CMK (cell line): ENCODE data around the gene ABCF3.

ENCODE experiments used
- DNase-seq: peaks from one replicate; pipeline ENCODE4 v3.0.0-alpha.2; 2010; ENCODE audit warnings: low read depth

Gene ABCF3

DNA sequence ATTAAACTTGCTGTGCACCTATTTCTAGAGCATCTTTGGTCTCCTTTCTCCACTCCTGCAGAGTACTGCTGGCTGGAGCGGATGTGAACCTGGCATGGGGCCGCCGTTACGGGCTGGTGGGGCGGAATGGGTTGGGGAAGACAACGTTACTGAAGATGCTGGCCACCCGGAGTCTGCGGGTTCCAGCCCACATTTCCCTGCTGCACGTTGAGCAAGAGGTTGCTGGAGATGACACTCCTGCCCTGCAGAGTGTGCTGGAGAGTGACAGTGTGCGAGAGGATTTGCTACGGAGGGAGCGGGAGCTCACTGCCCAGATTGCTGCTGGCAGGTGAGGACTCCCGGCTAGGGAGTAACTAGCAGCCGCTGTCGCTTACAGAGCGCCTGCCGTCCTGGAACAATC is 2.1 kb downstream of the ABCF3 start:
- no peak for DNase-seq

DNA sequence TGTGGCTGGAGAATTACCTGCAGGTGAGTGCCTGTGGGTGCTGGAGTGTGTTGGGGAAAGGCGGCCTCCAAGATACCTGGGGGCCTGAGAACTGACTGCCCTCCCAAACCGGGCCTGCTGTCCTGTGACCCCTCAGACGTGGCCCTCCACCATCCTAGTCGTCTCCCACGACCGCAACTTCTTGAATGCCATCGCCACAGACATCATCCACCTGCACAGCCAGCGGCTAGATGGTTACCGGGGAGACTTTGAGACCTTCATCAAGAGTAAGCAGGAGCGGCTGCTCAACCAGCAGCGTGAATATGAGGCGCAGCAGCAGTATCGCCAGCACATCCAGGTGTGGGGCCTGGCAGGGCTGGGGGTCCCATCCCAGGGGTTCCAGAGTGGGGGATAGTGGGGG is 3.4 kb downstream of the ABCF3 start:
- DNase-seq = no peak

DNA sequence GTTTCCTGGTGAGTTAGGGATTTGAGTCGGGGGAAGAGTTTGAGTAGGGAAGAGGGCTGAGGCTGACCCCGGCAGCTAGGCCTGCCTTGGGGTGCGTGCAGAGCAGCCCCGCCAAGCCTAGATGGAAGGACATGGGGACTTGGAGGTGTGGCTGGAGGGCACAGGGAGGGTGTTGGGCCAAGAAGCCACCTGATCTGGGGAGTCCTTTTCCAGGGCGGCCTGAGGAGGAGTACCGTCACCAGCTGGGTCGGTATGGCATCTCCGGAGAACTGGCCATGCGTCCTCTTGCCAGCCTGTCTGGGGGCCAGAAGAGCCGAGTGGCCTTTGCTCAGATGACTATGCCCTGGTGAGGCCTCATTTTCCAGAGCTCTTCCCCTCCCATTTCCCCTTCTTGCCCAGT is 6.9 kb downstream of the ABCF3 start:
- DNase-seq = no peak

DNA sequence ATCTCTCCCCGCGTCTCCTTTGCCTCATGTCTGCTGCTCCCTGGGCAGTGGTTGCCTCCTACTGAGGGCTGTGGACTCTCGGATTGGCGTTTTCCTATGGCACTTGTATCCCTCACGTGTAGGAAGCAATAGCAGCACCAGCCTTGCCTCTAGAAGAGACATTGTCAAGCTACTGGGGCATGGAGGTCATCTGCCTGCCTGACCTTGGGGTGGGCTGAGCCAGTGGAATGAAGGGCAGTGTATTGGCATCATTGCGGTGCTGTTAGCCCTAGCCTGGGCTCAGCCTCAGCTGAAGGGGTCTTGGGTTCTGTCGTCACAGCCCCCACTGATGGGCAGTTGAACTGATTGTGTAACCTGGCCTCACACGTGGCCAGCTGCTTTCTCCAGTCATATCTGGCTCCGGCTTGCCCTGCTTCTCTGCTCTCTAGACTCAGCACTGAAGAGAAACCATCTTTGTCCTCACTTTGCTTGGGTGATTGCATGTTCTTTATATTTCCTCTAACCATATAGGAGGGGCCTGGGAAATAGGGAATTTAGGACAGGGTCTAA is 8.1 kb downstream of the ABCF3 start:
- no peak for DNase-seq

DNA sequence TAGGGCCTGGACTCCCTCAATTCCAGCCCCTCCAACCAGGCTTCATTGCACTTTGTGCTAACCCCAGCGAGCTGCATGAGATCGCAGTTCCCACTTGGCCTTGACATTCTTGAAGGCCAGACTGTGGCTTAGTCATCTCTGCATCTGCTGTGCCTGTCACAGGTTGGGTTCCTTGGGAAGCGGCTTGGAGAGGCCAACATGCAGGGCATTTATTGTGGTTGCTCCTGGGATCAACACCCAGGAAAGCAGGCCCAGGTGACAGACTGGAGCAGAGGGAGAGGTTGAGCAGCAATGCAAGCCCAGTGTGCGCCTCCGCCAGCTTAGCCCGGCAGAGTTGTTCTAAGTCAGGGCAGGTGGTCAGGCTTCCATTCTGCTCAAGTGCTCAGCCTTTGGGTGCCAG is 10.5 kb downstream of the ABCF3 start:
- DNase-seq = no peak

DNA sequence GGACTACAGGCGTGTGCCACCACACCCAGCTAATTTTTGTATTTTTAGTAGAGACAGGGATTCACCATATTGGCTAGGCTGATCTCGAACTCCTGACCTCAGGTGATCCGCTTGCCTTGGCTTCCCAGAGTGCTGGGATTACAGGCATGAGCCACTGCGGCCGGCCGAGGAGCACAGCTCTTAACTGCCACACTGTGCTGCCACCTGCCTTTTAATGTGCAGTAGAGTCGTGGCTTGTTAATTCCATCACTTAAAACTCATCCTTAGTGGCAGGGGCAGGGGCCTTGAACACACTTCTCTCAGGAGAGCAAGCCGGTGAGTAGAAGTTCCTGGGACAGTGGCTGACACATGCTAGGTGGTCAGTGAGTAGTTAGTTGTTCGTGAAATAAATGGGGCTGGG is 12.5 kb downstream of the ABCF3 start:
- no peak for DNase-seq

DNA sequence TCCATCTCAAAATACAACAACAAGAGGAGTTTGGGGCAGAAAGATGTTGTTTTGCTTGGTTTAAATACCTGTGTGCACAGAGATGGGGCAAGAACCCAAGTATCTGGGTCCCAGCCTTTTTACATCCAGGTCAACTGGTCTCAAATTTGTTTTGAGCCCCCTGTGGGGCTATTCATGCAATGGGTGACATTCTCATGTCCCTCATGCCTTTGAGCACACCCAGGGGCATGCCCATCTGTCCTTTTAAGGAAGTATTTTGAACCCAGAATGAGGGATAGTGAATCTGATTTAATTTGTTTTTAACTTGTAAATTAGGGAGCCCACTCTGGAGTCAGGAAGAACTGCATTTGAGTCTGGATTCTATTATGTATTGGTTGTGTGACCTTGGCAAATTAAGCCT is 14.8 kb downstream of the ABCF3 start:
- no peak for DNase-seq

DNA sequence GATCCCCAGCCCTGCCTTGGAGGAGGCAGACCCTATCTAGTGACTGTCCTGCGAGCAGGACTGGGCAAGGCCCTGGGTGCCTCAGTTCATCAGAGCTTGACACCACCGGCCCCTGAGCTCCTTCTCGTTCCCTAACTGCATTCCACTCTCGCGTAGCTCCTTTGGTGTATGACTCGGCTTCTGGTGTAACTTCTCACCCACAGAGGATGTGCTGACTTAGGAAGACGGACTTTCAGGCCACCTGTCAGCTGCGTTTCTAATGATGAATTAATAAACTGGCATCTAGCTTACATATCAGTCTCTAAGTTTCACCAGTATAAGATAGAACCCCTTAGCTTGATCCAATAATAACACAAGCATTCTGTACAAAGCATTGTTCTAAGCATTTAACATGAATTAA is 17.5 kb downstream of the ABCF3 start:
- DNase-seq = no peak

DNA sequence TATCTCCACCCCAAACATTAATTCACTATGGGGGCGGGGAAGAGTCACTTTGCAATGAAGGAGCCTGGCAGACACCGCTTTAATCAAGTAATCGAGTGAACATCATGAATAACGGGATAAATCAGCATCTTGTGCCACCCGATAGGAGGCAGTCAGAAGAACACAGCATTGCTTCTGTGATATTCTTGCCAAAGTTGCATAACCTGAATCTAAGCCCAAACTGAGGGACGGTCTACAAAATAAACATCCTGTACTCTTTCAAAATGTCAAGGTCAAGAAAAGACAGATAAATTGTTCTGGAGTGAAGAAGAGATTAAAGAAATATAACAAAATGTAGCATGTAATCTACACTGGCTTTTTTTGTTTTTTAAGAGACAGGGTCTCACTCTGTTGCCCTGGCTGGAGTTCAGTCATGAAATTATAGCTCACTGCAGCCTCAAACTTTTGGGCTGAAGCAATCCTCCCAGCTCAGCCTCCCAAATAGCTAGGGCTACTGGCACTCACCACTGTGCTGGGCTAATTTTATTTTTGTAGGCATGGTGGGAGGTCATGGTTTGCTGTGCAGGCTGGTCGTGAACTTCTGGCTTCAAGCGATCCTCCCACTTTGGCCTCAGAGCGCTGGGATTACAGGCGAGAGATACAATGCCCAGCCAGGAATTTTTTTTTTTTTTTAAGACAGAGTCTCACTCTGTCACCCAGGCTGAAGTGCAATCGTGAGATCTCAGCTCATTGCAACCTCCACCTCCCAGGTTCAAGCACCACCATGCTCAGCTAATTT is 23.3 kb downstream of the ABCF3 start:
- no peak for DNase-seq

DNA sequence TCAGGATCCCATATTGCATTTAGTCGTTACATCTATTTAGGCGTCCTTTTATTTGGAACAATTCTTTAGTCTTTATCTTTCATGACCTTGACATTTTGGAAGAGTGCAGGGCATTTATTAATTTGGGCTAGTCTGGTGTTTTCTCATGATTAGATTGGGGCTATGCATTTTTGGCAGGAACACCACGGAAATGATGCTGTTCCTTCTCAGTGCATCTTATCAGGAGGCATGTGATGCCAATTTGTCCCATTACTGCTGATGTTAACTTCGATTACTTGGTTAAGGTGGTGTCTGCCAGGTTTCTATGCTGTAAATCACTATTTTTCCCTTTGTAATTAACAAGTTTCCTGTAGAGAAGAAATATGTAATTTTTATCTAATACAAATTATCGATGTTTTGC is 25.3 kb downstream of the ABCF3 start:
- no peak for DNase-seq

DNA sequence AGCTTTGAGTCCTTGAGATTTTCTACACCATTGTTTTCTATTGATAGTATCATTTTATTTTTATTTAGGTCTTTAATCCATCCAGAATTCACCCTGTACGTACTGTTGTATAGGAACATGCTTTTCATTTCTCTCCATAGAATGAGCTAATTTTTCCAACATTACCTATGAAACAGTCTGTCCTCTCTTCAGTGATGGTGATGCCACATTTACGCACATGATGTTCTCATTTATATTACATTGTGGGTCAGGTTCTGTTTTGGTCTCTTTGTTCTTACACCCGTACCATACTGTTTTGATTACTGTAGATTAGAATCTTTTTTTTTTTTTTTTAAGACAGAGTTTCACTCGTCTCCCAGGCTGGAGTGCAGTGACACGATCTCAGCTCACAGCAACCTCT is 25.7 kb downstream of the ABCF3 start:
- no peak for DNase-seq

DNA sequence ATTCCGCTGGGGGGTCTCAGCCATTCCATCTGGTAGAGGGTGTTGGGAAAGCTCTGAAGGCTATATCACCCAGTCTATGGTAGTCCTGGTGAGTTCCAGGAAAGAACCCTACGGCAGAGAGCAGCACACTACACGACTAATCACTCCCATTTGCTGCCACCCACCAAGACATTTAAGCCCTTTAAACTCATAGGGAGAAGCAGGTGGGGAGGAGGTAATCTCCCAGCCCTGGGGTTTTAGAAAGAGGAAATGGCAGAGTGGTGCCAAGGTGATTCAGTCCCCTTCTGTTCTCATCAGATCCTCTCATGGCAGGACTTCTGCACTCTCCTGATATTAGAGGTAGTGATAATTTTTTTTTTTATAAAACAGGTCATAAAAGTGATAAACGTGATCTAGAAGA is 32.8 kb downstream of the ABCF3 start:
- no peak for DNase-seq

DNA sequence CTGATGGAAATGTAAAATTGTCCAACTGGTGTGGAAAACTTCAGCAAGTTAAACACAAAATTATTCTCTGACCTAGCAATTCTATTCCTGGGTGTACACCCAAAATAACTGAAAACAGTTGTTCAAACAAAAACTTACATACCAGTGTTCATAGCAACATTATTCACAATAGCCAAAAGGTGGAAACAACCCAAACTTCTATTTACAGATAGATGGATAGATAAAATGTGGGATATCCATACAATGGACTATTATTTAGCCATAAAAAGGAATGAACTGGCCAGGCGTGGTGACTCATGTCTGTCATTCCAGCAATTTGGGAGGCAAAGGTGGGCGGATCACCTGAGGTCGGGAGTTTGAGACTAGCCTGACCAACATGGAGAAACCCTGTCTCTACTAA is 36.5 kb downstream of the ABCF3 start:
- no peak for DNase-seq

DNA sequence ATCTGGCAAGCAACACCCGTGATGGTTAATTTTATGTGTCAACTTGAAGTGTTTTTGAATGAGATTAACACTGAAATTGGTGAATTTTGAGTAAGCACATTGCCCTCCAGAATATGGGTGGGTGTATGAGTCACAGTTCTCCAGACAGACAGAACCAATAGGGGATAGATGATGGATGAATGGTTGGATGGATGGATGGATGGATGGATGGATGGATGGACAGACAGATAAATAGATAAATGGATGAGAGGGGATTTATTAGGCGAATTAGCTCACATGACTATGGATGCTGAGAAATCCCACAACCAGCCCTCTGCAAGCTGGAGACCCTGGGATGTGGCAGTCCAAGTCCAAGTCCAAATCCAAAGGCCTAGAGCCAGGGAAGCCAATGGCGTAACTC is 37.9 kb downstream of the ABCF3 start:
- no peak for DNase-seq

DNA sequence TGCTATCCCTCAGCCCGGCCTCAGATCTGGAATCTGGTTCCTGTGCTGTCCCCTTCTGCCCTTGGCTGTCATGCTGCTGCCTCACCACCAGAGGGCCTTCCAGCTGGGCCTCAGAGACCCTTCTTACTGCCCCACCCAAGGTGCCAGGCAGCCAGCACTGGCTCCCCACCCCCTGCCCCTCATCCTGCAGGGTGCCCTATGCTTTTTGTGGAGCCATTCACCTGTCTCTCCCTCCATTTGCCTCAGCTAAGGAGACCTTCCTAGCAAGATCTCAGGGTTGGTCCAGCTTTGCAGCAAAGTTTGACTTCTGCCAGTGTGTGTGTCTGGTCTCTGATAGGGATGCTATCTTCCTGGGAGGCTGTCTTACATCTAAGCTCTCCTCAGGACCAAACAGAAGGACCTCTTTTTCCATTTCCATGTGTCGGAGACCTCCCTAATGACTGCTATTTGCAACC is 41.5 kb downstream of the ABCF3 start:
- no peak for DNase-seq

DNA sequence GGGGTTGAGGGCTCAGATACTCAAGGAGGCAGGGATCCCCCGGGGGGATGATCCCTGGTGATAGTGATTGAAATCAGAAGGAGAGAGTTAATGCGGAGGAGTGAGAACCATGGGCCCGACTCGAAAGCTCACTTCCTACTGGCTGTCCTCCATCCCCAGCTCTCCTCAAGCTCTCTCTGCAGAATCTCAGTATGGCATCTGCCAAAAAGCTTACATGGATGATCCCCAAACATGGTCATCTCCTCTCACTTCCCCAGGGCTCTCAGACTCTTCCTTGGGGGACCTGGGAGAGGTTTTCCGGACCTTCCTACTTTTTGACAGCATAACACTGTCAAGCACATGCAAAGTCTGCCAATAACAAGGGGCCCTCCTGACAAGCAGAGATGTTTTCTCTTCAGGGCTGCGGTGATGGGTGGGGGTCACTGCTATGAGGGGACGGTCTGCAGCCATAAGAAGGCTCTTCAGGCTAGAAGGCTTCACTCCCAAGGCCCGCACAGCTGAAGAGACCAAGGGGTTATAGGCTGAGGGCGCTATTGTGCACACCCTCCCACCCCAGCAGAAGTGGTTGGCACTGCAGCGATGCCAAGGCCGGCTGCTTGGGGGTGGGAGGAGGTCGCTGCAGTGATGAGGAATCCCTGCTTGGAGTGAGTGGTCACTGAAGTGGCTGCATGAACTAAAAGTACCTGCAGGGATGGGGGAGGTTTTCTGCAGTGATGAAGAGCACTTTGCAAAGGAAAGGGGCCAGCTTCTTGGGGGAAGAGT is 42.6 kb downstream of the ABCF3 start:
- no peak for DNase-seq

DNA sequence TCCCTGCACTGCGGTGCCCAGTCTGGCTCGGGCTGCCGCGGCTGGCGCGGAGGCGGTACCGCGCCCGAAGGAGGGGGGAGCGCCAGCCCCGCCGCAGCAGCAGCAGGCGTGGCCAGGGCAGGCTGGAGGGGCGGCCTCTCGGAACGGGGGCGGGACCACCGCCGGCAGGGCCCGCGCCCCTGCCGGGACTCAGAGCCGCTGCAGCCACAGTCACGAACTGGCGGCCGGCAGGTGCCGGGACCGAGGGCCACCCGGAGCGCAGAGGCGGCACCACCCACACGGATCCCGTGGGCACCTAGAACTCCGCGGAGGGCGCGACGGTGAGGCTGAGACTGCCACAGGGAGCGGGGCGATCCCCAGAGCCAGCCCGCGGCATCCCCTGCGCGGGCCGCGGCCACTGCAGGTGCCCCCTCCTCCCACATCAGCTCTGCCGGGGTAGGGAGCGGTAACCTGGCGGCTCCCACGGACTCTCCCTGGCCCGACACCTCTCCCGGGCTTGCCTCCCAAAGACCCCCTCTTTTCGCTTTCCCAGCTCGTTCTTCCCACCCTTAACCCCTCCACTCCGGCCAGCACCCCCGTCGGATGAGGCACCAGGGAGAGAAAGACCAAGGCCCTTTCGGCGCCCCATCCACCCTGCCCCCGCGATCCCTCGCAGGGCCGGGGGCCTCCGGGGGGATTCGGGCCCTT is 43.5 kb downstream of the ABCF3 start, which contains the start of gene VWA5B2:
Gene VWA5B2, plus strand, starts transcription at position 192 of the 687 bp plus-strand sequence. CDS start 944 bp downstream, outside the sequence.
- no peak for DNase-seq

DNA sequence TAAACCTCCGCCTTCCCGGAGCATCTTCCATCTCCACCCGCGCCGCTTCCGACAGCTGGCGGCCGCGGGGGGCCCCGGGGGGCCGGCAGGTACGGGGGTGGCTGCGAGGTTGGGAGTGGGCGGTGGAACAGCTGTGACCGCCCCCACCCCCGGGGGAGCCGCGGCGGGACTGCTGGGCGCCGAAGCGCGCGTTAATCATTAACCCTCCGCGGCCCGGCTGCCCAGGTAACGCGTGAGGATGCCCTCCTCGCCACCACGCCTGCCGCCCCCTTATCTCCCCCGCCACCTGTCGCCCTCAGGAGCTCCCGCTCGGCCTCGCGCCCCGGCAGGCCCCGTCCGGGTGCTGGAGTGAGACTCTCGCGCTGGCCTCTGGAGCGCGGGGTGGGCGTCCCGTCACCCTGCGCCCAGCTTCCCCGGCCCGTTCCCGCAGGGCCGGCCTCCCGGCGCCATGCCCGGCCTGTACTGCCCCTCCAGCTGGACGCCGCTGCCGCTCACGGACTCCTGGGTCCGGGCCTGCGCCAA is 44.1 kb downstream of the ABCF3 start:
- DNase-seq = no peak

DNA sequence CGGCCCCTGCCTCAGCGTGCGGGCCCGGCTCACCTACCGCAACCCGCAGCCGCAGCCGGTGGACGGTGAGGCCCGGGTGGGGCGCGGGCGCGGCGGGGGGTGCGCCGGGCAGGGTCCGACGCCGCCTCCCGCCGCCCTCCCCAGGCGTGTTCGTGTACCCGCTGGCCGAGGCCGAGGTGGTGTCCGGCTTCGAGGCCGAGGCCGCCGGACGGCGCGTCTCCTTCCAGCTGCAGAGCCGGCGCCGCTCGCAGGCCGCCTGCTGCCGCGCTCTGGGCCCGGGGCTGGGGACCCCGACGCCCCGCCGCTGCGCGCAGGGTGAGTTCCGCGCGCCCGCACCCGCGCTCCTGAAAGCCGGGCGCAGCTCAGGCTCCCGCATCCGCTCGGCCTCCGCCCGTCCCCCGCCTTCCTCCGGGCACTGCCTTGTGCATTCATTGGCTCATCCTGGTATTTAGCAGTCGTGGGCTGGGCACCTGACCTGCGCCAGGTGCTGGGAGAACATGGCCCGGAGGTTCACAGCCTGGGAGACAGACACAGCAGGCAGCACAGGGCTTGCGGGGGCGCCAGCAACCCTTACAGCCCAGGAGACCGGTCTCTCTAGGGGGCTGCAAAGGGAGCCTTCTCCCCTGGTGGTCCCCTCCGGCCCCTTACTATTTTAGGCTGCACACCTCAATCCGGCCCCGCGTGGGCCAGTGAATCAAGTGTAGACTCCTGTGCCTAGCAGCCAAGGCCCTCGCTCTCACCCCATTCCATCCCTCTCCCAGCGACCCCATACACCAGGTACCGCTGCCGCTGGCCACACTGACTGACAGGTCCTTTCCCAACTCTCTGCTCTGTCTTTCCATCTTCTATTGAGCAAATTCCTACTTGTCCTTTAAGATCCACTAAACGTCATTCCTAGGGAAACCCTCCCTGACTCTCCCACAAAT is 44.9 kb downstream of the ABCF3 start:
- DNase-seq = no peak

DNA sequence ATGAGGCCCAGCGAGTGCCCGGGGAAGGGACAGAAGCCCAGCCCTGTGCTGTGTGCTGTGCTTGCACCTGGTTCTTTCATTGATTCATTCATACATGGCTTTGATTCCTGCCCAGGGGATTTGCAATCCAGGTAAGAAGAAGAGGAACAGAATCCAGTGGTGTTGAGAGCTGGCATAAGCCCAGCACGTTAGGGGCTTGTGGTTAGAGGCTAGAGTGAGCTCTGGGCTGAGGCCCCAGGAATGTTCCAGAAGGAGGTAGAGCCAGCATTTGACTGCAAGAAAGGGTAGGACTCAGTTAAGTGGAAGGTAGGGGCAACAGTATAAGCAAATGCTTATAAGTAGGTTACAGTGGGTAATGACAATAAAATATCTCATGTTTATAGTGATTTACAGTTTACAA is 45.7 kb downstream of the ABCF3 start:
- DNase-seq = no peak

DNA sequence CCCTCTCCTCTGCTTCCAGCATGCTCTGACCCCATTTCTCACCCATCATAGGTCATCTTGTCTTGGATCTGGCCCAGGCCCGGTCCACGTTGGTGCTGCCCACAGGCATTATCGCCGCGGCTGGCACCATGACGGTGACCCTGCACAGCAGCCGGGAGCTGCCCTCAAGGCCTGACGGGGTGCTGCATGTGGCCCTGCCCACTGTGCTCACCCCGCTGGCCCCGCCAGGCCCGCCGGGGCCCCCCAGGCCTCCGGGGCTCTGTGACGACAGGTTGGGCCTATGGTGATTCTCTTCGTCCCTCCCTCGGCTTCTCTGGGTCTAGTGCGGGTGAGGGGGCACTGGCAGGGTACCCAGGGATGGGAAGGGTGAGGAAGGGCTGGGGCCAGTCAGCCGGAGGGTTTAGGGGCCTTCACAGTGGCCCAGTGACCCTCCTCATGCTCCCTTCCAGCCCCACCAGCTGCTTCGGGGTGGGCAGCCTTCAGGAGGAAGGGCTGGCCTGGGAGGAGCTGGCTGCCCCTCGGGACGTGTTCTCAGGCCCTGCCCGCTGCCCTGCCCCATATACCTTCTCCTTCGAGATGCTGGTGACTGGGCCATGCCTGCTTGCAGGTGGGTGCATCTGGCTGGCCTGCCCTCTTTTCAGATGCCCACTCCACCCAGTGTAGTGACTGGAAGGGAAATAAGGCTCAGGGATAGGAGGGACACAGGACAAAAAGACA is 47.3 kb downstream of the ABCF3 start:
- DNase-seq = no peak
